GM12878 (cell line): ENCODE results near the gene ADD2. TPM values are rescaled to one million over a fixed set of nuclear protein-coding genes. Genes with fewer than 3 reads are reported as not detected.

Source experiments
- ATAC-seq: fragments of 200-7000 bp; cut with Tn5 transposase; 3 replicates; pipeline ENCODE4 v1.9.1; 2020; ENCODE audit warnings: mild to moderate bottlenecking, moderate library complexity
- BruUV-seq: library from RNA; stranded (reverse); fragments of 400-500 nt; replicated peaks from 2 replicates; lab custom pipeline; 2021; lab: Mats Ljungman, UMichigan
- CTCF ChIA-PET: fragments of 300-600 bp; sonication (Branson Sonifier 250); formaldehyde crosslinking; extraction: SDS; loops from one replicate; lab custom pipeline; 2021; ENCODE audit warnings: inconsistent platforms; lab: Yijun Ruan, JAX
- POLR2A ChIA-PET: fragments of 350-600 bp; formaldehyde crosslinking; extraction: SDS; loops from one replicate; lab custom pipeline; 2021; ENCODE audit warnings: inconsistent platforms; lab: Charles Lee
- RAD21 ChIA-PET: fragments of 300-600 bp; sonication (Branson Sonifier 250); formaldehyde crosslinking; loops from one replicate; lab custom pipeline; 2023; ENCODE audit warnings: antibody characterized with exemption; ENCODE audit not compliant: unreplicated experiment; lab: Charles Lee
- SMC1A ChIA-PET: fragments of 300-600 bp; sonication (Branson Sonifier 250); formaldehyde crosslinking; loops from one replicate; lab custom pipeline; 2023; ENCODE audit not compliant: unreplicated experiment, uncharacterized antibody; lab: Charles Lee
- DNase-seq: peaks from one replicate; pipeline ENCODE4 v3.0.0-alpha.2; 2011; ENCODE audit warnings: low read depth, low spot score
- FAIRE-seq: peaks from 3 replicates; lab custom pipeline; 2011; peaks lifted over from hg19 to GRCh38; lab: Jason Lieb, UNC
- H2AFZ ChIP-seq: 2 replicates; pipeline ENCODE4 v1.6.0; 2011; ENCODE audit warnings: low read depth, low read length, control low read depth; ENCODE audit not compliant: control insufficient read depth
- H3K27ac ChIP-seq: 2 replicates; pipeline ENCODE4 v1.5.1; 2011; ENCODE audit warnings: control low read depth; ENCODE audit not compliant: control insufficient read depth, insufficient read depth
- H3K27me3 ChIP-seq, 2 experiments: replicated peaks in 1 of 2; 2 replicates each; pipeline versions ENCODE4 v1.6.0 to v1.6.1; 2011; ENCODE audit warnings: low read length in 1 of 2; ENCODE audit not compliant: control insufficient read depth in 2 of 2, insufficient read depth in 2 of 2
- H3K36me3 ChIP-seq, 2 experiments: 2 replicates each; pipeline ENCODE4 v1.5.1; 2011; ENCODE audit warnings: low read length in 1 of 2; ENCODE audit not compliant: control insufficient read depth in 2 of 2, insufficient read depth in 2 of 2
- H3K4me1 ChIP-seq: 2 replicates; pipeline ENCODE4 v1.6.1; 2011; ENCODE audit warnings: mild to moderate bottlenecking, low read length, moderate library complexity, mixed read lengths; ENCODE audit not compliant: control insufficient read depth, insufficient read depth
- H3K4me2 ChIP-seq: 2 replicates; pipeline ENCODE4 v1.6.0; 2011; ENCODE audit warnings: control low read depth; ENCODE audit not compliant: control insufficient read depth, insufficient read depth
- H3K4me3 ChIP-seq: fragments of 200-600 bp; sonication (generic); 2 replicates; pipeline ENCODE4 v1.5.1; 2016
- H3K79me2 ChIP-seq: 2 replicates; pipeline ENCODE4 v1.6.0; 2011; ENCODE audit warnings: low read length; ENCODE audit not compliant: control insufficient read depth, insufficient read depth
- H3K9ac ChIP-seq: 2 replicates; pipeline ENCODE4 v1.8.0; 2011; ENCODE audit warnings: low read length, control low read depth, mixed read lengths; ENCODE audit not compliant: control insufficient read depth, insufficient read depth
- H3K9me3 ChIP-seq: replicated peaks from 3 replicates; pipeline ENCODE4 v1.5.1; 2011; ENCODE audit warnings: mild to moderate bottlenecking, low read length; ENCODE audit not compliant: control insufficient read depth, insufficient read depth
- H4K20me1 ChIP-seq: 2 replicates; pipeline ENCODE4 v1.6.0; 2011; ENCODE audit not compliant: control insufficient read depth, insufficient read depth
- ASH2L ChIP-seq: fragments of 300-600, 200-600 bp; sonication (generic); IDR thresholded peaks from 2 replicates; pipeline ENCODE4 v1.6.1; 2017; ENCODE audit warnings: low read depth, mild to moderate bottlenecking, borderline replicate concordance
- CBX3 ChIP-seq: fragments of 200-600 bp; sonication (generic); IDR thresholded peaks from 2 replicates; pipeline ENCODE4 v1.6.1; 2016; ENCODE audit warnings: low read depth, borderline replicate concordance
- MEF2A ChIP-seq: IDR thresholded peaks from 2 replicates; pipeline ENCODE4 v1.6.1; 2011; ENCODE audit warnings: low read depth, mild to moderate bottlenecking, low read length, moderate library complexity; ENCODE audit not compliant: insufficient read depth
- NBN ChIP-seq: fragments of 450-650 bp; IDR thresholded peaks from 2 replicates; pipeline ENCODE4 v1.6.1; 2016
- PAX8 ChIP-seq: fragments of 450-650 bp; IDR thresholded peaks from 2 replicates; pipeline ENCODE4 v1.6.1; 2017; ENCODE audit warnings: mild to moderate bottlenecking, moderate library complexity
- REST ChIP-seq: IDR thresholded peaks from 2 replicates; pipeline ENCODE4 v1.6.1; 2012; ENCODE audit warnings: mild to moderate bottlenecking, low read depth, low read length
- ZBTB40 ChIP-seq: fragments of 450-650 bp; IDR thresholded peaks from 2 replicates; pipeline ENCODE4 v1.6.1; 2016; ENCODE audit warnings: mild to moderate bottlenecking, moderate library complexity, borderline replicate concordance
- WGBS: methylation state at CpG from one replicate; pipeline ENCODE4 v1.1.6; 2016; ENCODE audit warnings: low lambda C conversion rate; ENCODE audit not compliant: insufficient replicate concordance, insufficient coverage; ENCODE audit errors: missing lambda C conversion rate; 5-methylcytosine and 5-hydroxymethylcytosine counted together
- in situ Hi-C: fragments of 300-500 bp; cut with MboI; formaldehyde crosslinking; loops from 9 replicates; pipeline ENCODE4 v1.14.3; 2018; ENCODE audit warnings: mixed read lengths
- intact Hi-C: fragments of 100-400 bp; cut with micrococcal nuclease; formaldehyde crosslinking; loops from one replicate; pipeline ENCODE4 v1.14.2; 2022; ENCODE audit not compliant: unreplicated experiment
- polyA plus RNA-seq, 11 experiments: library from polyadenylated mRNA; depleted of rRNA in 4 of 11; unstranded in 6 of 11; stranded (reverse) in 5 of 11; fragments of >200 nt; fragmentation: Nextera tagmentation in 4 of 11; fragmentation: Illumina TruSeq in 1 of 11; extraction: Ambion mirVana in 4 of 11; extraction: Trizol in 1 of 11; gene quantifications; 1 replicate in 1 of 11; 2 replicates in 10 of 11; pipeline versions ENCODE4 v1.2.1 to v1.2.3, GENCODE V29; 2011 to 2016; ENCODE audit warnings: inconsistent platforms in 2 of 11, missing spikeins in 2 of 11, low read depth in 1 of 11
- total RNA-seq, 4 experiments: library from RNA; depleted of rRNA in 3 of 4; stranded (reverse); fragments of >200 nt in 3 of 4; fragmentation: Illumina TruSeq in 1 of 4; extraction: Trizol in 1 of 4; gene quantifications; 2 replicates each; pipeline versions ENCODE4 v1.2.1 to v1.2.3, GENCODE V29; 2013 to 2021
- TF ChIP-seq, protein P1 (sequence below): IDR thresholded peaks from 2 replicates; pipeline ENCODE4 v1.6.1; 2012; ENCODE audit warnings: low read depth, low read length, improper control_type of control experiment

Gene ADD2
- total and polyA plus RNA-seq, 10 of the 15 experiments (the other 5 are each of a cell fraction or from before 2014, with no cell fraction given): 0.05 to 0.13 (median 0.08) TPM; not detected in 7

GRCh38 chr2:70612574-70612973 is 155.4 kb downstream of the ADD2 start:
- Histone ChIP-seq H3K4me1 (no peaks in the 10 kb centered on the region), H3K9ac (no peak overlapping the region), H2AFZ (no peak overlapping the region), H3K4me3 (no peak overlapping the region), H4K20me1 (no peaks in the 10 kb centered on the region), H3K79me2 (no peaks in the 10 kb centered on the region), H3K27ac (no peak overlapping the region), H3K9me3 (no peaks in the 10 kb centered on the region), H3K36me3 (no peaks in the 10 kb centered on the region), H3K4me2 (no peak overlapping the region), H3K27me3 (peaks cover 0 to 2% of the 10 kb centered on the region in 2 experiments; a peak in 3 of 4 replicates)
- ATAC-seq: no peak
- TF ChIP-seq CBX3 (no peak), MEF2A (no peak), ASH2L (no peak), REST (no peak), ZBTB40 (no peak), PAX8 (no peak), NBN (no peak)
- TF ChIP-seq, protein P1, sequence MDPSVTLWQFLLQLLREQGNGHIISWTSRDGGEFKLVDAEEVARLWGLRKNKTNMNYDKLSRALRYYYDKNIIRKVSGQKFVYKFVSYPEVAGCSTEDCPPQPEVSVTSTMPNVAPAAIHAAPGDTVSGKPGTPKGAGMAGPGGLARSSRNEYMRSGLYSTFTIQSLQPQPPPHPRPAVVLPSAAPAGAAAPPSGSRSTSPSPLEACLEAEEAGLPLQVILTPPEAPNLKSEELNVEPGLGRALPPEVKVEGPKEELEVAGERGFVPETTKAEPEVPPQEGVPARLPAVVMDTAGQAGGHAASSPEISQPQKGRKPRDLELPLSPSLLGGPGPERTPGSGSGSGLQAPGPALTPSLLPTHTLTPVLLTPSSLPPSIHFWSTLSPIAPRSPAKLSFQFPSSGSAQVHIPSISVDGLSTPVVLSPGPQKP: no peak
- whole genome bisulfite sequencing: 36% methylated on average over 3 of the region's 3 CpGs
- in situ Hi-C loops: loop anchor here (10.0 kb wide), 1 partner anchor 308 kb away; the partner anchor contains the start of gene FAM136A
- ChIA-PET SMC1A (no interaction called here), CTCF (interaction anchor here (0.7 to 0.8 kb wide), 3 partner anchors 310 to 1541 kb away, joined by 3 read pairs; no protein-coding TSS in a partner anchor), POLR2A (no interaction called here), RAD21 (no interaction called here)
- DNase-seq: no peak
- intact Hi-C loops: loop anchor here (10.0 kb wide), 1 partner anchor 698 kb away; the partner anchor contains the start of gene MXD1
- no TSS peak for BruUV-seq
- no peak for FAIRE-seq
